Caco-2 (cell line): ENCODE data around the gene SLC43A3. TPM values are rescaled to one million over a fixed set of nuclear protein-coding genes. Genes with fewer than 3 reads are reported as not detected.

Source experiments
- BruUV-seq: library from RNA; stranded (reverse); fragments of 400-500 nt; replicated peaks from 2 replicates; lab custom pipeline; 2021; lab: Mats Ljungman, UMichigan
- CTCF ChIA-PET: fragments of 300-600 bp; sonication (Branson Sonifier 250); formaldehyde crosslinking; loops from one replicate; lab custom pipeline; 2022; ENCODE audit warnings: antibody characterized with exemption; lab: Charles Lee
- POLR2A ChIA-PET: fragments of 300-600 bp; sonication (Branson Sonifier 250); formaldehyde crosslinking; loops from one replicate; lab custom pipeline; 2022; ENCODE audit warnings: antibody characterized with exemption; lab: Charles Lee
- DNase-seq, 2 experiments: peaks; one replicate each; pipeline versions ENCODE4 v3.0.0 to v3.0.0-alpha.2; 2020 to 2022
- H3K27me3 ChIP-seq: replicated peaks from 2 replicates; pipeline ENCODE4 v1.6.0; 2011; ENCODE audit warnings: low read length; ENCODE audit not compliant: control insufficient read depth, insufficient read depth
- H3K36me3 ChIP-seq: 2 replicates; pipeline ENCODE4 v1.5.1; 2011; ENCODE audit warnings: low read length; ENCODE audit not compliant: control insufficient read depth, insufficient read depth
- H3K4me1 ChIP-seq: fragments of 250-450 bp; sonication (Bioruptor Pico); 2 replicates; pipeline ENCODE4 v1.5.1; 2020; ENCODE audit warnings: mild to moderate bottlenecking
- H3K4me3 ChIP-seq: 2 replicates; pipeline ENCODE4 v1.5.1; 2011; ENCODE audit warnings: low read depth, mild to moderate bottlenecking, control low read depth, low read length
- H3K9me3 ChIP-seq: fragments of 250-450 bp; sonication (Bioruptor Pico); 2 replicates; pipeline ENCODE4 v1.5.1; 2020; ENCODE audit warnings: mild to moderate bottlenecking, moderate library complexity
- H3K27ac Mint-ChIP-seq: one replicate; pipeline ENCODE4 v1.8.0; 2022; ENCODE audit warnings: mixed read lengths; ENCODE audit not compliant: unreplicated experiment
- H3K27me3 Mint-ChIP-seq: one replicate; pipeline ENCODE4 v1.8.0; 2022; ENCODE audit warnings: mixed read lengths; ENCODE audit not compliant: insufficient read depth, unreplicated experiment
- H3K36me3 Mint-ChIP-seq: one replicate; pipeline ENCODE4 v1.8.0; 2022; ENCODE audit warnings: mild to moderate bottlenecking, mixed read lengths; ENCODE audit not compliant: insufficient read depth, unreplicated experiment
- H3K4me1 Mint-ChIP-seq: one replicate; pipeline ENCODE4 v1.8.0; 2022; ENCODE audit warnings: low read depth, mixed read lengths; ENCODE audit not compliant: unreplicated experiment
- H3K4me3 Mint-ChIP-seq: one replicate; pipeline ENCODE4 v1.8.0; 2022; ENCODE audit warnings: mild to moderate bottlenecking, moderate library complexity, mixed read lengths; ENCODE audit not compliant: unreplicated experiment
- H3K9me3 Mint-ChIP-seq: one replicate; pipeline ENCODE4 v1.8.0; 2022; ENCODE audit warnings: mixed read lengths; ENCODE audit not compliant: unreplicated experiment
- CTCF ChIP-seq, 2 experiments: fragments of 200-600 bp in 1 of 2; IDR thresholded peaks; 1 replicate in 1 of 2; 2 replicates in 1 of 2; pipeline versions ENCODE4 v1.5.1 to v1.8.0; 2011 to 2022; ENCODE audit warnings: antibody characterized with exemption in 1 of 2, control low read depth in 1 of 2, inconsistent platforms in 1 of 2, low read depth in 1 of 2, low read length in 1 of 2, mild to moderate bottlenecking in 1 of 2, moderate library complexity in 1 of 2; ENCODE audit not compliant: insufficient read depth in 1 of 2, severe bottlenecking in 1 of 2, unreplicated experiment in 1 of 2
- intact Hi-C: fragments of 100-400 bp; cut with micrococcal nuclease; formaldehyde crosslinking; loops from one replicate; pipeline ENCODE4 v1.10.0; 2022; ENCODE audit not compliant: unreplicated experiment
- total RNA-seq: library from RNA; stranded (reverse); gene quantifications from 2 replicates; pipeline ENCODE4 v1.2.3, GENCODE V29; 2022

The SLC43A3 gene
- total RNA-seq, 1 experiment from 2014 or later: not detected

- no peaks in the 10 kb centered on the region for H3K9me3 Mint-ChIP-seq
- H3K4me1 ChIP-seq: peaks cover 18% of the 10 kb centered on the region
- no peaks in the 10 kb centered on the region for H3K9me3 ChIP-seq
- H3K4me3 Mint-ChIP-seq: no peak overlapping the region
- no peaks in the 10 kb centered on the region for H3K36me3 ChIP-seq
- H3K27me3 Mint-ChIP-seq: peaks cover 1% of the 10 kb centered on the region
- no peaks in the 10 kb centered on the region for H3K36me3 Mint-ChIP-seq
- intact Hi-C loops: no loop called here
- H3K27ac Mint-ChIP-seq: no peak overlapping the region
- POLR2A ChIA-PET: no interaction called here
- H3K27me3 ChIP-seq: no peaks in the 10 kb centered on the region
- TF ChIP-seq CTCF (IDR thresholded peaks at IDR 0.05; ENCODE audit: insufficient read depth in 1 of 2, low read depth in 1 of 2, low read length in 1 of 2, severe bottlenecking in 1 of 2, unreplicated experiment in 1 of 2): no peak
- CTCF ChIA-PET: no interaction called here
- no TSS peak for BruUV-seq
- DNase-seq: no peak
- no peak overlapping the region for H3K4me3 ChIP-seq
- no peaks in the 10 kb centered on the region for H3K4me1 Mint-ChIP-seq
These were observed 29.4 kb downstream of the SLC43A3 start for GRCh38 chr11:57397394-57397990.

- peaks cover 13% of the 10 kb centered on the region for H3K4me1 ChIP-seq
- H3K36me3 ChIP-seq: no peaks in the 10 kb centered on the region
- H3K9me3 Mint-ChIP-seq: no peaks in the 10 kb centered on the region
- no peaks in the 10 kb centered on the region for H3K9me3 ChIP-seq
- H3K4me1 Mint-ChIP-seq: no peaks in the 10 kb centered on the region
- H3K4me3 Mint-ChIP-seq: no peak overlapping the region
- POLR2A ChIA-PET: no interaction called here
- peaks cover 6% of the 10 kb centered on the region for H3K27me3 Mint-ChIP-seq
- intact Hi-C loops: no loop called here
- CTCF ChIA-PET: no interaction called here
- no peak overlapping the region for H3K4me3 ChIP-seq
- no TSS peak for BruUV-seq
- H3K27ac Mint-ChIP-seq: no peak overlapping the region
- no peaks in the 10 kb centered on the region for H3K36me3 Mint-ChIP-seq
- no peak for DNase-seq
- no peak for TF ChIP-seq CTCF (IDR thresholded peaks at IDR 0.05; ENCODE audit: insufficient read depth in 1 of 2, low read depth in 1 of 2, low read length in 1 of 2, severe bottlenecking in 1 of 2, unreplicated experiment in 1 of 2)
- no peaks in the 10 kb centered on the region for H3K27me3 ChIP-seq
These were observed 30.2 kb downstream of the SLC43A3 start for GRCh38 chr11:57396744-57397143.

- no peak for DNase-seq
- intact Hi-C loops: no loop called here
- peaks cover 13% of the 10 kb centered on the region for H3K4me1 ChIP-seq
- H3K27me3 Mint-ChIP-seq: peaks cover 7% of the 10 kb centered on the region
- no peaks in the 10 kb centered on the region for H3K9me3 ChIP-seq
- no peaks in the 10 kb centered on the region for H3K4me1 Mint-ChIP-seq
- CTCF ChIA-PET: interaction anchor here (0.7 kb wide), 1 partner anchor 63 kb away, joined by 4 read pairs; no protein-coding TSS in a partner anchor
- POLR2A ChIA-PET: no interaction called here
- H3K27ac Mint-ChIP-seq: no peak overlapping the region
- no peaks in the 10 kb centered on the region for H3K36me3 Mint-ChIP-seq
- no peak overlapping the region for H3K4me3 ChIP-seq
- H3K9me3 Mint-ChIP-seq: no peaks in the 10 kb centered on the region
- H3K27me3 ChIP-seq: no peaks in the 10 kb centered on the region
- no TSS peak for BruUV-seq
- H3K36me3 ChIP-seq: no peaks in the 10 kb centered on the region
- H3K4me3 Mint-ChIP-seq: no peak overlapping the region
- TF ChIP-seq CTCF (IDR thresholded peaks at IDR 0.05; ENCODE audit: insufficient read depth in 1 of 2, low read depth in 1 of 2, low read length in 1 of 2, severe bottlenecking in 1 of 2, unreplicated experiment in 1 of 2): no peak
These were observed 30.9 kb downstream of the SLC43A3 start for GRCh38 chr11:57395905-57396623.
